ENCODE results near the gene SOCS3. TPM values are rescaled to one million over a fixed set of nuclear protein-coding genes. Genes with fewer than 3 reads are reported as not detected.
A peak's percentile ranks its signal among the peaks of the same experiment; 100 is the strongest.

SOCS3 gene
- total RNA-seq, 1 donor from 2014 or later = 620 TPM

DNA sequence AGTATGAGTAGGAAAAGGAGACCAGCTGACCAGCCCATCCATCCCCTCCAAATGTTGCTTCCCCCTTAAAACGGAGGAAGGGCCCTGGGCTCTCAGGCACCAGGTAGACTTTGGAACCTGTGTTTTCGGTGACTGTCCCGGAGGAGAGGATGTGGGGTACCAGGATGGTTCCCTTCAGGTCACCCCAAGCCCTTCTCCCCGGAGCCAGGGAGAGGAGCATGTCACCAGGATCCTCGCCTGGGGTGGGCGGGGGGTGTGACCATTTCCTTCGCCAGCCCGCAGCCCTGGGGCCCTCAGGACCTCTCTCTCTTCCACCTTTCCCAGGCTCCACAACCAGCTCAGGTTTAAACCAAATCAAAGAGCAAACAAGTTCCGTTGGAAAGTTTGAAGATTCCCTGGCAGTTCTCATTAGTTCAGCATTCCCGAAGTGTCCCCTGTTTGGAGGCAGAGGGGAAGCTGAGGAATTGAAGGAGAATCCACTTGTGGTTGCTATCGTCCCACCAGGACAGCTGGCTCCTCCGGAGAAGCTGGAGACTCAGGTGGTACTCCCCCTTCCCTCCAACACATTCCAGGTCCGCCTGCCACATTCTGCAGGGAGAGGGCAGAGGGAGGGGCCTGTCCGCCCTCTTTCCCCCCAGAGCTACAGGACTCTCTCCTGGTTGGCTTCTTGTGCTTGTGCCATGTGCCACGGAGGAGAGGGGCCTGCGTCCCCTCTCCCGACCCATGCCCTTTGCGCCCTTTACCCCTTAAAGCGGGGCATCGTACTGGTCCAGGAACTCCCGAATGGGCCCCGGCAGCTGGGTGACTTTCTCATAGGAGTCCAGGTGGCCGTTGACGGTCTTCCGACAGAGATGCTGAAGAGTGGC lies 2.0 kb downstream of the SOCS3 start:
- TF ChIP-seq CTCF (IDR thresholded peaks at IDR 0.05) = no peak
- intact Hi-C loops (cut with DNase I) = no loop called here
- Histone ChIP-seq H3K4me1 (peaks cover 7 to 55% of the 10 kb centered on the region in 2 donors), H3K27me3 (no peaks in the 10 kb centered on the region), H3K9me3 (no peaks in the 10 kb centered on the region), H3K27ac (peak overlapping the region; percentile 95 to 97), H3K36me3 (peaks cover 11 to 29% of the 10 kb centered on the region in 2 donors), H3K4me3 (peak overlapping the region; percentile 83 to 90)
- no peak for DNase-seq (ENCODE audit: low spot score in 2 of 2)

DNA sequence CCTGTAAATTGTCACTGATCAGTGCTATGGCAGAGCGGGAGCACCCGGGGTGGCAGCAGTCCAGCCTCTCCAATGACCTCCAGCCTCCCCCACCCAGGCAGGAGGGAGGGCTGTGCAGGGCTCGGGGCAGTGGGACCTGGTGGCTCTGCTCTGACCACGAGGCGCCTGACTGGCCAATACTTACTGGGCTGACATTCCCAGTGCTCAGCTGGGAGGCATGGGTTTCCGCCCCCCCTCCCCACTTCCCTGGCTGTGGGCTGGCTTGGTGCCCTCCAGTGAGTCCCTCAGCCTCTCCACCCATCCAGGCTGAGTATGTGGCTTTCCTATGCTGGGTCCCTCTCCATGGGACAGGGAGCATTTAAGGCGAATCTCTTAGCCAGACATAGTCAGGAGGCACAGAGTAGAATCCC lies 2.7 kb downstream of the SOCS3 start:
- Histone ChIP-seq H3K4me3 (peak overlapping the region; percentile 83 to 90), H3K27ac (peak overlapping the region; percentile 95 to 97), H3K4me1 (peaks cover 10 to 60% of the 10 kb centered on the region in 2 donors), H3K9me3 (no peaks in the 10 kb centered on the region), H3K36me3 (peaks cover 11 to 29% of the 10 kb centered on the region in 2 donors), H3K27me3 (no peaks in the 10 kb centered on the region)
- intact Hi-C loops (cut with DNase I) = no loop called here
- TF ChIP-seq CTCF (IDR thresholded peaks at IDR 0.05) = no peak
- peak in 1 of 2 donors; percentile 79 for DNase-seq (ENCODE audit: low spot score in 2 of 2)

DNA sequence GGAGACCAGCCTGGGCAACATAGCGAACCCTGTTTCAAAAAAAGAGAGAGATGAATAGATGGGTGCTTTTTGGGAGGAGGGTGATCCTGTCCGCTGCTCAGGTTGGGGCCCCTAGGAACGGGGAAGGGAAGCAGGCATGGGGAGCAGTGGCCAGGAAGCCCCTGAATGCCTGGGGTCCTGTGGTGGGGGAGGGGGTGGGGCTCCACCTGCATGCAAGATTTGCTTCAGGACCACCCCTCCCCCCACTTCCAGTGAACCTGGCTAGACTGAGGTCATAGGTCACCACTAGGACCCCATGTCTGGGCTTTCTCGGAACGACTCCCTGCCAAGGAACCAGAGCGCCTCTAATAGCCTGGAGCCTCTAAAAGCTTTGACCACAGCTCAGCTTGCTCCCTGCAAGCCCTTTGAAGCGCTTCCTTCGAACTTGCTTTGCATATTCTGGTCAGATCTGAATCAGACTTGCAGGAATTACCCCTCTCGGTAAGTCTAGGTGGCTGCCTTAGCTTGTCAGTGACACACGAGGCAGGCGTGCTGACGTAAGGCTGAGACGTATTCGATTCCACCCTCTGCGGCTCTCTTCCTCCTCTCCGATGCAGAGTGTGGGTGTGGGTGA lies 3.7 kb downstream of the SOCS3 start:
- TF ChIP-seq CTCF (IDR thresholded peaks at IDR 0.05) = no peak
- peak overlapping the region in 1 of 2 donors; percentile 90 for H3K4me3 ChIP-seq
- H3K27ac ChIP-seq = peak overlapping the region; percentile 78 to 98
- peaks cover 11 to 29% of the 10 kb centered on the region in 2 donors for H3K36me3 ChIP-seq
- H3K4me1 ChIP-seq = peaks cover 10 to 70% of the 10 kb centered on the region in 2 donors
- H3K9me3 ChIP-seq = no peaks in the 10 kb centered on the region
- peak in 1 of 2 donors; percentile 81 for DNase-seq (ENCODE audit: low spot score in 2 of 2)
- H3K27me3 ChIP-seq = no peaks in the 10 kb centered on the region
- intact Hi-C loops (cut with DNase I) = no loop called here

DNA sequence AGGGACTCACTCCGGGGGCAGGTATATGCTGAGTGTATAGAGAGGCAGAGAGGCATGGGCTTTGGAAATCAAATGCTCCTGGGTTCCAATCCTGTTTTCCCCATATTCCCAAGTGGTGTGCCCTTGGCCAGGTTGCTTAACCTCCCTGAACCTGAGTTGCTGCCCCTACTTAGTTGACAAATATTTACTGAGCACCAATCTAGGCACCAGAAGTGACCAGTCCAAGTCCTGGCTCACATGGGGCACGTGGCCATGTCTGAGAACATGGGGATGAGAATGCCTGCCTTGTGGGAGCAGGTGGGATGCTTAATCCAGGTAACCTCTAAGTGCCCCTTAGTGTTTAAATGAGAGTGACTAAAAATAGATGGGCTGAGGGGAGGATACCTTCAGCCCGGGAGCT lies 4.2 kb downstream of the SOCS3 start:
- Histone ChIP-seq H3K27me3 (no peaks in the 10 kb centered on the region), H3K27ac (peak overlapping the region; percentile 78 to 98), H3K9me3 (no peaks in the 10 kb centered on the region), H3K4me3 (no peak overlapping the region), H3K4me1 (peaks cover 10 to 69% of the 10 kb centered on the region in 2 donors), H3K36me3 (peaks cover 11 to 29% of the 10 kb centered on the region in 2 donors)
- no peak for DNase-seq (ENCODE audit: low spot score in 2 of 2)
- intact Hi-C loops (cut with DNase I) = no loop called here
- no peak for TF ChIP-seq CTCF (IDR thresholded peaks at IDR 0.05)

DNA sequence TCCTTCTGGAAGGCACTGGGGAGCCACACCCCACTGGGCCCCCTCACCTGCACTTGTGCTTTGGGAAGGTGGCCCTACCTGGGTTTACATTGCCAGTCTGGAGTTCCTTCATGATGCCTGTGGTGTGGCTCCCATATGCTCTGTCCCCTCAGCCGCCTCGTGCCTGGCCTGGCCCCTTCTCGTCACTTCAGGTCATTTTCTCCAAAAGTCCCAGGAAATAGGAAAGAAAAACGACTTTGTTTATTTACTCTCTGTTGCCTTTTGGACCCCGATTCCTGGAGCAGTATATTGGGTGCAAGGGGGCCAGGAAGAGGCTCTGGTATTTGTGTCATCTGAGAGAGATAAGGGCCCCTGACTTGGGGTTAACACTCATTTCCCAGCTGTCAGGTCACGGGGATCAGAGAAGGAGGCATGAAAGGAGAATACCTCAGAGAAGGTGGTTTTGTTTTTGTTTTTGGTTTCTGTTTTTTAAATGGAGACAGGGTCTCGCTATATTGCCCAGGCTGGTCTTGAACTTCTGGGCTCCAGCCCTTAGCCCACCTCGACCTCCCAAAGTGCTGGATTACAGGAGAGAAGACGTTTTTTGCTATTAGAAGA lies 4.7 kb downstream of the SOCS3 start:
- Histone ChIP-seq H3K4me3 (no peak overlapping the region), H3K4me1 (peaks cover 7 to 65% of the 10 kb centered on the region in 2 donors), H3K36me3 (peaks cover 11 to 29% of the 10 kb centered on the region in 2 donors), H3K9me3 (no peaks in the 10 kb centered on the region), H3K27ac (peak overlapping the region; percentile 78 to 98), H3K27me3 (no peaks in the 10 kb centered on the region)
- DNase-seq (ENCODE audit: low spot score in 2 of 2) = no peak
- intact Hi-C loops (cut with DNase I) = no loop called here
- TF ChIP-seq CTCF (IDR thresholded peaks at IDR 0.05) = no peak
